ENCODE measurements around the gene CCDC9B. TPM values are rescaled to one million over a fixed set of nuclear protein-coding genes. Genes with fewer than 3 reads are reported as not detected.

The CCDC9B gene
- total RNA-seq, 1 donor from 2014 or later = 21.6 TPM

DNA sequence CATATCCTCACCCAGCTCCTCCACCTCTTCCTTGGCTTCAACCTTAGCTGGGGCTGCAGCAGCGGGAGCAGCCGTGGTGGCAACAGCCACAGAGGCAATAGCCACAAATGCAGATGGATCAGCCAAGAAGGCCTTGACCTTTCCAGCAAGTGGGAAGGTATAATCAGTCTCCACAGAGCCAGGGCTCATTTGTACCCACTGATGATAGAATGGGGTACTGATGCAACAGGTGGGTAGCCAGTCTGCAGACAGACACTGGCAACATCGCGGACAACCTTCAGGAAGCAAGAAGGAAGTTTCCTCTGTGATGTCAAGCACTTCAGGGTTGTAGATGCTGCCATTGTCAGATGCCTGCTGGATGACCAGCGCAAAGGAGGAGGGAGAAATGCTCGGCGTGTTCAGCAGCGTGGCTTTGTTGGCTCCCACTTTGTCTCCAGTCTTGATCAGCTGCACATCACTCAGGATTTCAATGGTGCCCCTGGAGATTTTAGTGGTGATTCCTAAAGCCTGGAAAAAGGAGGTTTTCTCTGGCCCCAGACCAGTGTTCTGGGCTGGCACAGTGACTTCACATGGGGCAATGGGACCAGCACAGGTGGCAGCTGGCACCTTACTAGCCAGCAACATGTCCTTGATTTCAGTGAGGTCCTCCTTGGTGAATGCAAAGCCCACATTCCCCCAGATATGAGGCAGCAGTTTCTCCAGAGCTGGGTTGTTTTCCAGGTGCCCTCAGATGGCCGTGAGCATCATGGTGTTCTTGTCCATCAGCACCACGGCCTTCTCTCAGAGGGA lies 28.2 kb downstream of the CCDC9B start:
- Mint-ChIP-seq H3K4me1 (ENCODE audit: unreplicated experiment) (peaks cover 14% of the 10 kb centered on the region), H3K9me3 (ENCODE audit: unreplicated experiment) (no peaks in the 10 kb centered on the region), H3K27me3 (ENCODE audit: unreplicated experiment) (peaks cover 10% of the 10 kb centered on the region), H3K4me3 (ENCODE audit: unreplicated experiment) (no peak overlapping the region), H3K36me3 (ENCODE audit: unreplicated experiment) (no peaks in the 10 kb centered on the region), H3K27ac (ENCODE audit: unreplicated experiment) (no peak overlapping the region)
- DNase-seq (ENCODE audit: extremely low spot score, unreplicated experiment) = no peak
- TF ChIP-seq, protein P1, sequence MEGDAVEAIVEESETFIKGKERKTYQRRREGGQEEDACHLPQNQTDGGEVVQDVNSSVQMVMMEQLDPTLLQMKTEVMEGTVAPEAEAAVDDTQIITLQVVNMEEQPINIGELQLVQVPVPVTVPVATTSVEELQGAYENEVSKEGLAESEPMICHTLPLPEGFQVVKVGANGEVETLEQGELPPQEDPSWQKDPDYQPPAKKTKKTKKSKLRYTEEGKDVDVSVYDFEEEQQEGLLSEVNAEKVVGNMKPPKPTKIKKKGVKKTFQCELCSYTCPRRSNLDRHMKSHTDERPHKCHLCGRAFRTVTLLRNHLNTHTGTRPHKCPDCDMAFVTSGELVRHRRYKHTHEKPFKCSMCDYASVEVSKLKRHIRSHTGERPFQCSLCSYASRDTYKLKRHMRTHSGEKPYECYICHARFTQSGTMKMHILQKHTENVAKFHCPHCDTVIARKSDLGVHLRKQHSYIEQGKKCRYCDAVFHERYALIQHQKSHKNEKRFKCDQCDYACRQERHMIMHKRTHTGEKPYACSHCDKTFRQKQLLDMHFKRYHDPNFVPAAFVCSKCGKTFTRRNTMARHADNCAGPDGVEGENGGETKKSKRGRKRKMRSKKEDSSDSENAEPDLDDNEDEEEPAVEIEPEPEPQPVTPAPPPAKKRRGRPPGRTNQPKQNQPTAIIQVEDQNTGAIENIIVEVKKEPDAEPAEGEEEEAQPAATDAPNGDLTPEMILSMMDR (IDR thresholded peaks at IDR 0.05) = no peak

DNA sequence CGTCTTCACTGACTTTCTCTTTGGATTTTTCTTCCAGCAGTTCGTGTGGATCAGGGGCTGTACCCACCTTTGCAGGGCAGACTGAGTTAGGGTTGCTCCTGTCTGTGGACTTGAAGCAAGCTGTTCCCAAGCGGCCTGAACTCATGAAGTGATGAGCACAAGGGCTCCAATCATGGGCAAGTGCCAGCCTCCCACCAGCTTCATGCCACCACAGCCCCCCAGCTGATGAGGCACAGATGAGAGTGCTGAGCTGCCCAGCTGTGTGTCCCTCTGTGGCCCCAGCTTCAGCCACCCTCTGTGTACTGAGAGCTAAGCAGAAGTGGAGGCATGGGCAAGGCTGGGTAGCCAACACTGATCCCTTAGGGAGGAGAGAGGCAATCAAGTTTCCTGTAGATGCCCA lies 29.7 kb downstream of the CCDC9B start:
- Mint-ChIP-seq H3K4me1 (ENCODE audit: unreplicated experiment) (peaks cover 14% of the 10 kb centered on the region), H3K36me3 (ENCODE audit: unreplicated experiment) (no peaks in the 10 kb centered on the region), H3K9me3 (ENCODE audit: unreplicated experiment) (no peaks in the 10 kb centered on the region), H3K27me3 (ENCODE audit: unreplicated experiment) (peaks cover 10% of the 10 kb centered on the region), H3K27ac (ENCODE audit: unreplicated experiment) (no peak overlapping the region), H3K4me3 (ENCODE audit: unreplicated experiment) (no peak overlapping the region)
- DNase-seq (ENCODE audit: extremely low spot score, unreplicated experiment) = no peak
- TF ChIP-seq, protein P1 (IDR thresholded peaks at IDR 0.05) = no peak

DNA sequence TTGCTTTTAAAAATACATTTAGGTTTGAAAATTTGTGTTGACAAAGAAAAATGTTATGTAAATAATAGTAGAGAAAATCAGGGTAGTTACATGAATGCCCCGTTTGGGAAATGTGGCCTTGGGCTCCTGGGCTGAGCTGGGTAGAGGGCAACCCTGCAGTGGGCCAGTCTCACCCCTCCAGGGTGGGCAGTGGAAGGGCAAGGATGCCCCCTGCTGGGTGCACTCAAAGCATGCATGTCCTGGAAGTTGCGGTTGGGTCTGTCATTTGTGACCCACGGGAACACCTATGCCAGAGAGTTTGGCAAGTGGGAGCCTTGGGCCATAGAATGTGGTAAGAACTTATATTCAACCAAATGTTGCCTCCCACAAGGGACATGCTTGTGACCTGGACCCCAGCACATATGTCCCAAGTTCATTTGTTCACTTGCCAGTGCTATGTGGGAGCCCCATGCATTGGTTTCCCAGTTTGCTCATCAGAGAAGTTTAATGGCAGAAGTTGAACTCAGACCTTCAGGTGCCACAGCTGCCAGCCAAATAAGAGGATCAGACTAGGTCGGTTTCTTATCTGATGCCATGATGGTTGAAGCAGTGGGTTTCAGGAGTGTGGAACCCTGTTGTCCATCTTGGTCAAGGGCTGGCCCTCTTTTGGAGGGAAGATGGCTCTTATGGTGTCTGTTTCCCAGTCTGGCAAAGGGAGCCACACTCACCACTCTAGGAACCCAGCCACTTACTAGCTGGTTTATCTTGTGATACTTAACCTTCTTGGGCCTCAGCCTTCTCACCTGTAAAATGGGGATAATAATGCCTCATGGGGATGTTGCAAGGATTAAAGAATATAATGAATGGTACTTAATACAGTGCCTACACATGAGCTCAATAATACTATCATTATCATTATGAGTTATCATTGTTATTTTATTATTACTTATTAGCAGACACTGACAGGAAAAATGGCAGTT lies 30.5 kb downstream of the CCDC9B start:
- no peak for DNase-seq (ENCODE audit: extremely low spot score, unreplicated experiment)
- Mint-ChIP-seq H3K4me3 (ENCODE audit: unreplicated experiment) (no peak overlapping the region), H3K36me3 (ENCODE audit: unreplicated experiment) (no peaks in the 10 kb centered on the region), H3K9me3 (ENCODE audit: unreplicated experiment) (no peaks in the 10 kb centered on the region), H3K4me1 (ENCODE audit: unreplicated experiment) (peaks cover 14% of the 10 kb centered on the region), H3K27me3 (ENCODE audit: unreplicated experiment) (peaks cover 10% of the 10 kb centered on the region), H3K27ac (ENCODE audit: unreplicated experiment) (no peak overlapping the region)
- TF ChIP-seq, protein P1 (IDR thresholded peaks at IDR 0.05) = peak; percentile 66

DNA sequence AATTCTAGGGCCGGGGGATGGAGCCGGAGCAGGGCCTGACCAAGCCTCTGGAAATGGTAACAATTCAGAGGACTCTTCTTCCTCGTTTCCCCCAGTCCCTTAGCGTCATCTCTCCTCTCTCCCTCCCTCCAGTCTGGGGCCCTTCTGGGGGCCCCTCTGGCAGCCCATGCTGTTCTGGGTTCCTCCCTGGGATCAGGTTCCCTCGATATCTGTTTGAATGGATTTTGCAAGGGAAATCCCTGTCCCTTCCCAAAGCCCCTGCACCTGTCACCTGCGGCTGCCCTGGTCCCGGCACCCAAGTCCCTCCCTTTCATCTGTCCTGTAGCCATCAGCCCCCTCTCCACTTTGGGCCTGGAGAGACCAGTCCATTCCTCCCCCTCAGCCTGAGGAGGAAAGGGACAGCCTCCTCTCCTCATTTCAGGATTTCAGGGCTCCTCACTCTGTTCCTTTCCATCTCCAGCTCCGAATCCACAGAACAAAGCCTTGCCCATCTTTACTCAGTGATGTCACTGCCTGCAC lies 31.3 kb downstream of the CCDC9B start:
- Mint-ChIP-seq H3K4me1 (ENCODE audit: unreplicated experiment) (peaks cover 14% of the 10 kb centered on the region), H3K36me3 (ENCODE audit: unreplicated experiment) (no peaks in the 10 kb centered on the region), H3K27me3 (ENCODE audit: unreplicated experiment) (peaks cover 11% of the 10 kb centered on the region), H3K4me3 (ENCODE audit: unreplicated experiment) (no peak overlapping the region), H3K27ac (ENCODE audit: unreplicated experiment) (no peak overlapping the region), H3K9me3 (ENCODE audit: unreplicated experiment) (no peaks in the 10 kb centered on the region)
- no peak for DNase-seq (ENCODE audit: extremely low spot score, unreplicated experiment)
- TF ChIP-seq, protein P1 (IDR thresholded peaks at IDR 0.05) = no peak

Data from osteocyte (in vitro differentiated cells).